SU-DHL-6 (cell line): ENCODE results near the gene RFTN1.

Experiments used
- H2AFZ ChIP-seq: fragments of 200-600 bp; sonication (generic); 2 replicates; pipeline ENCODE4 v1.6.1; 2014; ENCODE audit warnings: low read depth, mild to moderate bottlenecking, moderate library complexity, mixed read lengths, antibody characterized with exemption, low read length; ENCODE audit not compliant: severe bottlenecking
- H3F3A ChIP-seq: fragments of 200-600 bp; shearing (Covaris generic); 2 replicates; pipeline ENCODE4 v1.6.0; 2016; ENCODE audit warnings: antibody characterized with exemption, mild to moderate bottlenecking; ENCODE audit not compliant: insufficient read depth
- H3K27ac ChIP-seq: fragments of 200-600 bp; sonication (generic); 2 replicates; pipeline ENCODE4 v1.5.1; 2016; ENCODE audit warnings: low read depth, mild to moderate bottlenecking, low read length, moderate library complexity, mixed read lengths
- H3K27me3 ChIP-seq: fragments of 200-600 bp; sonication (generic), shearing (Covaris generic); 2 replicates; pipeline ENCODE4 v1.6.0; 2014; ENCODE audit warnings: mild to moderate bottlenecking, low read length
- H3K36me3 ChIP-seq: fragments of 200-600 bp; sonication (generic); 2 replicates; pipeline ENCODE4 v1.6.1; 2014; ENCODE audit warnings: mild to moderate bottlenecking, low read length, mixed read lengths
- H3K4me2 ChIP-seq: fragments of 300-600, 200-600 bp; shearing (Covaris generic), sonication (generic); 2 replicates; pipeline ENCODE4 v1.6.0; 2014; ENCODE audit warnings: low read length, low read depth, mild to moderate bottlenecking; ENCODE audit not compliant: poor library complexity, severe bottlenecking
- H3K4me3 ChIP-seq: fragments of 200-600 bp; sonication (generic); 2 replicates; pipeline ENCODE4 v1.5.1; 2014; ENCODE audit warnings: antibody characterized with exemption, low read length, mild to moderate bottlenecking, mixed read lengths; ENCODE audit not compliant: insufficient read depth, poor library complexity, severe bottlenecking
- H3K79me2 ChIP-seq: fragments of 200-600 bp; sonication (generic); 2 replicates; pipeline ENCODE4 v1.6.1; 2014; ENCODE audit warnings: mild to moderate bottlenecking, low read length, moderate library complexity; ENCODE audit not compliant: insufficient read depth
- H3K9ac ChIP-seq: fragments of 200-600 bp; sonication (generic); 2 replicates; pipeline ENCODE4 v1.7.0; 2014; ENCODE audit warnings: mild to moderate bottlenecking, low read length
- H3K9me2 ChIP-seq: fragments of 200-600 bp; sonication (generic); replicated peaks from 2 replicates; pipeline ENCODE4 v1.6.1; 2014; ENCODE audit warnings: low read length; ENCODE audit not compliant: insufficient read depth
- H3K9me3 ChIP-seq: fragments of 200-600 bp; sonication (generic); 2 replicates; pipeline ENCODE4 v1.6.1; 2014; ENCODE audit warnings: low read length, mixed read lengths; ENCODE audit not compliant: insufficient read depth
- H4K20me1 ChIP-seq: fragments of 200-600 bp; sonication (generic); 2 replicates; pipeline ENCODE4 v1.6.1; 2014; ENCODE audit warnings: low read depth, mild to moderate bottlenecking, antibody characterized with exemption, low read length, moderate library complexity, mixed read lengths
- CTCF ChIP-seq: fragments of 200-600 bp; sonication (generic); IDR thresholded peaks from one replicate; pipeline ENCODE4 v1.5.1; 2017; ENCODE audit warnings: antibody characterized with exemption, mild to moderate bottlenecking, low read length, moderate library complexity; ENCODE audit not compliant: insufficient read depth, poor library complexity, severe bottlenecking
- EZH2phosphoT487 ChIP-seq: fragments of 200-600 bp; sonication (generic), shearing (Covaris generic); conservative IDR thresholded peaks from 2 replicates; pipeline ENCODE4 v1.6.1; 2018; ENCODE audit warnings: mild to moderate bottlenecking, antibody characterized with exemption, low read length, moderate library complexity, mixed read lengths

The RFTN1 gene

GRCh38 chr3:16329036-16329825 lies 184.3 kb downstream of the RFTN1 start:
- 0 out of 2 replicates have a peak, but pooled peaks cover 7% of the 10 kb centered on the region for H3F3A ChIP-seq
- TF ChIP-seq CTCF (no peak), EZH2phosphoT487 (no peak)
- H3K4me3 ChIP-seq, result no peak overlapping the region
- H2AFZ ChIP-seq, result no peak overlapping the region
- H3K27ac ChIP-seq, result no peak overlapping the region
- no peaks in the 10 kb centered on the region; the same call in 1 of the 2 replicates for H4K20me1 ChIP-seq
- no peak overlapping the region for H3K4me2 ChIP-seq
- H3K9ac ChIP-seq, result no peak overlapping the region
- no peaks in the 10 kb centered on the region for H3K9me2 ChIP-seq
- no peaks in the 10 kb centered on the region for H3K27me3 ChIP-seq
- no peaks in the 10 kb centered on the region for H3K9me3 ChIP-seq
- peaks cover 38% of the 10 kb centered on the region; the same call in 1 of the 2 replicates for H3K36me3 ChIP-seq
- peaks cover 27% of the 10 kb centered on the region for H3K79me2 ChIP-seq

- TF ChIP-seq CTCF, result no peak
- no peak for TF ChIP-seq EZH2phosphoT487
- H3K36me3 ChIP-seq, result peaks cover 34% of the 10 kb centered on the region; the same call in 1 of the 2 replicates
- 0 out of 2 replicates have a peak, but pooled peaks cover 12% of the 10 kb centered on the region for H3F3A ChIP-seq
- no peak overlapping the region for H3K4me3 ChIP-seq
- H3K27ac ChIP-seq, result no peak overlapping the region
- H3K9me3 ChIP-seq, result no peaks in the 10 kb centered on the region
- H3K79me2 ChIP-seq, result peaks cover 18% of the 10 kb centered on the region
- no peaks in the 10 kb centered on the region for H3K27me3 ChIP-seq
- no peaks in the 10 kb centered on the region for H3K9me2 ChIP-seq
- H2AFZ ChIP-seq, result no peak overlapping the region
- no peak overlapping the region for H3K4me2 ChIP-seq
- no peak overlapping the region for H3K9ac ChIP-seq
- H4K20me1 ChIP-seq, result no peaks in the 10 kb centered on the region; the same call in 1 of the 2 replicates
These were observed 185.4 kb downstream of the RFTN1 start for GRCh38 chr3:16328124-16328523.

- H3K27me3 ChIP-seq, result no peaks in the 10 kb centered on the region
- no peaks in the 10 kb centered on the region for H3K9me2 ChIP-seq
- H3K9me3 ChIP-seq, result no peaks in the 10 kb centered on the region
- H3K4me2 ChIP-seq, result no peak overlapping the region
- peaks cover 23% of the 10 kb centered on the region; the same call in 1 of the 2 replicates for H3K36me3 ChIP-seq
- H4K20me1 ChIP-seq, result no peaks in the 10 kb centered on the region; the same call in 1 of the 2 replicates
- H3K27ac ChIP-seq, result no peak overlapping the region
- H3K79me2 ChIP-seq, result peaks cover 14% of the 10 kb centered on the region; the same call in 1 of the 2 replicates
- H3F3A ChIP-seq, result 0 out of 2 replicates have a peak, but pooled peaks cover 14% of the 10 kb centered on the region
- H2AFZ ChIP-seq, result no peak overlapping the region
- no peak overlapping the region for H3K9ac ChIP-seq
- no peak overlapping the region for H3K4me3 ChIP-seq
- TF ChIP-seq EZH2phosphoT487 (no peak), CTCF (no peak)
These were observed 186.7 kb downstream of the RFTN1 start for GRCh38 chr3:16326724-16327349.
